ENCODE results near the gene AAMP.

Gene AAMP

DNA sequence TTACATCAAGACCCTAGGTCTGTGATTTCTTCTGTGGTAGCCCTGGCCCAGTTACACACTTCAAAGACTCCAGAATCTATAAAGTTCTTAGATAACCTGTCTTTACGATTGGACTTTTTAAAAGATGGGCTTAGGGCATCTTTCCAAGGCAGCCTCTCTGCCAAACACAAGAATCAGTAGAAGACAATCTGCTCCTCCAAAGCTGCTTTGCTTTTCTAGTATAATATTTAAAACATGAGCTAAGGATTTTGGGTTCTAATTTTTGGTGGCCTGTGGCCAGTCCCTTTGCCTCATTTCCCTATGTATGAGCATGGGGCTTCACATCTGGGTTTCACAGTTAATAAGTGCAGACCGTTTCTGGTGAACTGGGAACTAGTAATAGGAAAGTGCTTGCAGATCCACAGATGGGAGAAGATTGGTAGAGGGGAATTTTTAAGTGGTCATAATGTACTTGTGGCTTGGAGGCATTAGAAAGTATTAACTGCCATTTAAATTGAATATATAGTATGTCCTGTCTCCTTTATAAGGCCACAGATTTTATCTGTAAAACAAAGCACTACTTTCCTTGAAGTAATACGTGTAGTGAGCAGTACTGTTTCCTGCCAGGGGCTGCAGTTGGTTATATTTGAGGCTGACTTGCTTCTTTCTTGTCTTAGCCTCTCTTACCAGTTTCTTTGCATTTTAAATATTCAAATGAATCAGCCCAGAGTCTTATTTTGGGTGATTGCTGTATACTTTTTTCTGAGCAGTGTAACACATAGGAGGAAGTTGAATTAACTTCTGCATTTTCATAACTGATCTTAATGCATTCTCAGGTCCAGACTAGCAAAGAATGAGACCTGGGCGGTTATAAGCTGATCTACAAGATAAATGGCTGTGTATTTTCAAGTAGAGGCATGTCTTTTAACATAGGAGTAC is 51.4 kb downstream of the AAMP start:
- peak; percentile 22 for DNase-seq

DNA sequence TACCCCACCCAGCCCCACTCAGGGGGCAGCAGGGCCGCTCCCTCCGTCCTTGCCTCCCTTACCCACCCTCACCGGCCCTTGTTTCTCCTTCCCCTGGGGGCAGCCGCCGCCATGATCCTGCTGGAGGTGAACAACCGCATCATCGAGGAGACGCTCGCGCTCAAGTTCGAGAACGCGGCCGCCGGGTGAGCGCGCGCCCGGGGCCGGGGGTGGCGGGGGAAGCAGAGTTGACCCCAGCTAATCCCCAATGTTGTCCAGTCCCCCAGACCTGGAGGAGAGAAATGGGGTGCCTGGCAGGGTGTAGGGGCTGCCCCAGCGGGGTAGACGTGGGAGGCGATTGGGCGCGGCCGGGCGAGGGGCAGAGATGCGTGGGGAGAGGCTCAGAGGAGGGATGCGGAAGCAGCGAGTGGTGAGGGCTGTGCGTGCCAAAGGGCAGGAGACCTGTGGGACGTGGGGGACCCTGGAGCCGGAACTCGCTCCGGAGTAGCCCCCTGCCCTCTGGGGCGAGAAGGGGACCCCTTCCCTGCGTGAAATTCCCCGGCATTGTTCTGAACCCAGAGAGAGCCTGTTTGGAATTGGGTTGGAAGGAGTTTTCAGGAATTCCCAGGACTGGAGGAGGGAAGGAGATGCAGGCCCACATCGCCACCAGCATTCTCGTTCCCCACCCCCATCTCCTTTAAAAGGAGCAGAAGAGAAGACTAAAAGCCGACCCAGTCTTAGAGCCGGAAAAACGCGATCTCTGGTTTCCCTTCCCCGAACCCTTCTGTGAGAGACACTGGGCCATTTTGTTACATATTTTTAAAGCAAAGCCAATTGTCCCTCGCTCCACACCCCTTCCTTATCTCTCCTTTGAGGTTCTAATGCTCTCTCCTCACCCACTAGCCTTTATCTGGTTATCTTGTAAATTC is 52.3 kb downstream of the AAMP start:
- peak; percentile 53 for DNase-seq

DNA sequence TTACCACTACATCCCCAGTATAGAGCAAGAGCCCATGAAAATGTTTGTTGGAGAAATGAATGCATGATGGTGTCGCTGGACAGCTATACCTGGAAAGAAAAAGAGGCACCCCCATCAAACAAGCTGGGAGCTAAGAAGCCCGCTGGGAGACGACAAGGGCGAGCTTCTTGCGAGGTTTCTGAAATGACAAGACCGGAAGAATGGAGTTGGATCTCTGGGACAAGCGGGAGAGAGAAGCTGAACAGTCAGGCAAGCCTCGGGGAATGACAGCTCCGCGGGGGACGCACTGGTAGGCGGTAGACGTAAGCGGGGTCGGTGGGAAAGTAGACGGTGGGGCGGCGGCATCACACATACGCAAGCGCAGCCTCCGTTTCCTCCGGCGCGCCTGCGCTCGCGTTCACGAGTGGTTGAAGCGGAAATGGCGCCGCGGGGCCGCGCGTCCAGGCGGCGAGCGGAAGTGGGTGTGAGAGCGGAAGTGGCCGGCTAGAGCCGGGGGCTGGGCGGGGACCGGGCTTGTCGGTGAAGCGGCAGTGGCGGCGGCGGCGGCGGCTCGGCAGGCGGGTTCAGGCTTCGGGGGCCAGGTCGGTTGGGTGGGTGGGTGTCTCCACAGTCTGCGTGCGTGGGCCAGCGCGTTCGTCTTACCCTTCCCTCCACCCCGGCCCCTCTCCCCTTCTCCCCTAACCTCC is 53.1 kb downstream of the AAMP start, which contains the start of gene ARPC2:
Gene ARPC2, plus strand, starts transcription at position 516 of the 686 bp plus-strand sequence. CDS start 282 bp downstream, outside the sequence.
- DNase-seq = peak; percentile 93

- DNase-seq = no peak
Measured at GRCh38 chr2:218216336-218216673, 53.6 kb downstream of the AAMP start.
